Nephron progenitor cell (in vitro differentiated cells): ENCODE measurements around the gene TGM3.

Source experiments
- DNase-seq: peaks from one replicate; pipeline ENCODE4 v3.0.0; 2021
- H3K27ac Mint-ChIP-seq: 2 replicates; pipeline ENCODE4 v1.8.0; 2021; ENCODE audit warnings: mild to moderate bottlenecking, moderate library complexity, mixed read lengths
- H3K27me3 Mint-ChIP-seq: 2 replicates; pipeline ENCODE4 v1.8.0; 2021; ENCODE audit warnings: mild to moderate bottlenecking, low read depth, mixed read lengths; ENCODE audit not compliant: poor library complexity
- H3K36me3 Mint-ChIP-seq: 2 replicates; pipeline ENCODE4 v1.8.0; 2021; ENCODE audit warnings: low read depth, mixed read lengths
- H3K4me1 Mint-ChIP-seq: 2 replicates; pipeline ENCODE4 v1.8.0; 2021; ENCODE audit warnings: mixed read lengths
- H3K4me3 Mint-ChIP-seq: 2 replicates; pipeline ENCODE4 v1.8.0; 2021; ENCODE audit warnings: mild to moderate bottlenecking, moderate library complexity, mixed read lengths
- H3K9me3 Mint-ChIP-seq: 2 replicates; pipeline ENCODE4 v1.8.0; 2021; ENCODE audit warnings: mild to moderate bottlenecking, moderate library complexity, mixed read lengths
- CTCF ChIP-seq: fragments of 200-600 bp; sonication (generic); IDR thresholded peaks from 2 replicates; pipeline ENCODE4 v1.5.0; 2021; ENCODE audit warnings: antibody characterized with exemption

Gene TGM3

DNA sequence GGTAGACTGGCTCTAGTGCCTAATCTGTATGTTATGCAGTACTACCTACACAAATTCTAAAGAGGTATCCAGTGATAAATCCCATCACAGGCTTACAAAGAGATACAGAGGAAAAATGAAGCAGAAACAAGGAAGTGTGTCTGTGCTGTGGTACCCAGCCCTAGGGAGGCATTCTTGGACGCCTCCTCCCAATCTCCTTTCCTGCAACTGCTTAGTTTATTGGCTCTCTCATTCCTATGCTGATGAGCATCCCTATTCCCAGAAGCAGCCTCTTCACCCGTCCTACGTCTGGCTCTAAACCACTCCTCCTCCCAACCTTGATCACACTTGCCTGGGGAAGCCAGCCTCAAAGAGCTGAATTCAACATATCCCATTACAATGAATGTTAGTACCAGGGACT, 50.4 kb downstream of the TGM3 start:
- Mint-ChIP-seq H3K9me3 (no peaks in the 10 kb centered on the region), H3K4me3 (no peak overlapping the region), H3K4me1 (no peaks in the 10 kb centered on the region), H3K36me3 (no peaks in the 10 kb centered on the region), H3K27me3 (peaks cover 4% of the 10 kb centered on the region), H3K27ac (no peak overlapping the region)
- no peak for DNase-seq
- TF ChIP-seq CTCF = no peak

GRCh38 chr20:2348336-2348735, 52.5 kb downstream of the TGM3 start:
- peaks cover 4% of the 10 kb centered on the region for H3K9me3 Mint-ChIP-seq
- no peak overlapping the region for H3K4me3 Mint-ChIP-seq
- no peak for TF ChIP-seq CTCF
- peaks cover 4% of the 10 kb centered on the region for H3K4me1 Mint-ChIP-seq
- no peak overlapping the region for H3K27ac Mint-ChIP-seq
- no peak for DNase-seq
- H3K27me3 Mint-ChIP-seq = no peaks in the 10 kb centered on the region
- H3K36me3 Mint-ChIP-seq = no peaks in the 10 kb centered on the region

DNA sequence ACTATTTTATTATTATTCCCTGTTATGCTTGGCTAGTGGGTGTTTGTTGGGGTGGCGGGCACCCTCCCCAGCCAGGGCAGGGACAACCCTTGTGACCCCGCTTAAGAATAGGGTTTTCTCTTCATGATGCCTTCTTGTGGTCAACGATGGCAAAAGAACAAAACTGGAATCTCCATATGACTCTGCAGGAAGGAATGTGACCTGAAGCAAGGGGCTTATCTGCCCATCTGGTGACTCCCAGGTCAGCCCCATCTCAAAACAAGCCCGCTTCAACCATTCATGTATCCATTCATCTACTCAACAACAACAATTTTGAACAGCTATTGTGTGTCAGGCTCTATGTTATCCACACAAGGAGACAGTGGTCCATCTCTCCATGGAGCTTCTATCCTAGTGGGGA, 54.0 kb downstream of the TGM3 start:
- DNase-seq = no peak
- Mint-ChIP-seq H3K4me1 (peaks cover 5% of the 10 kb centered on the region), H3K27me3 (no peaks in the 10 kb centered on the region), H3K4me3 (no peak overlapping the region), H3K36me3 (no peaks in the 10 kb centered on the region), H3K9me3 (peaks cover 6% of the 10 kb centered on the region), H3K27ac (no peak overlapping the region)
- no peak for TF ChIP-seq CTCF

DNA sequence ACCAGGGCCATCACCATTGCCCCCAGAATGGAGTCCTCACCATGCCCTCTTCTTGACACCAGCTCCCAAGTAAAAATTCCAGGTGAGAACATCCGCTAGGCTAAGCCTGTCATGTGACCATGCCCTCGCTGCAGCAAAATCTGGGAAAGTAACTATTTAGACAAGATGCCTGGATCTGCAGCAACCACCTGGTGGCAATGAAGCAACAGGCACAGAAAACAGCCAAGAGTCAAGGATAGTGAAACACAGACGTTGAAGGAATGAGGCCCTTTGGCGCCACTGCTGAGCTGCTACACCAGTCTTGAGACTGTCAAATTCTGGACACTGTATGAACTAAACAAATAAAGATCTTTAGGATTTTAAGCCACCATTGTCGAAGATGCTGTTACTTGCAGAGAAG, 54.8 kb downstream of the TGM3 start:
- Mint-ChIP-seq H3K4me1 (peaks cover 5% of the 10 kb centered on the region), H3K27ac (no peak overlapping the region), H3K36me3 (no peaks in the 10 kb centered on the region), H3K9me3 (peaks cover 6% of the 10 kb centered on the region), H3K4me3 (no peak overlapping the region), H3K27me3 (peaks cover 4% of the 10 kb centered on the region)
- no peak for DNase-seq
- TF ChIP-seq CTCF = no peak

DNA sequence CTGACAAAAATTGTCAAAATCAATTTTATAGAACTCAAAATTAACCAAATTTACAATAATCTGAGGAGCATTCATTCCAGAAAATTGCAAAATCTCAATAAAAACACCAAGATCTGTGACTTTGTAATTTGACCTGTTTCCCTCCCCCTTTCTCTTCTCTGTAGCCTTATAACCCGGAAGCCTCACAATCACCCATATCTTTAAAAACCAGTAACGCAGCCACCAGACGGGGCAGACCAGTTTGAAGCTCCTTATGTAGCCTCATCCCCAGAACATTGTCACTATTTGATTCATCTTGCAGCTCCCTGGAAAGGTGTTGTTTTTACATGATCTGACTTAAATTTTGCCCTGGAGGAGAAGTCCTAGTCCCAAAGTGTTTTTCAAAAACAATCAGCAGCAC, 57.4 kb downstream of the TGM3 start:
- no peak for DNase-seq
- Mint-ChIP-seq H3K27ac (no peak overlapping the region), H3K4me1 (peaks cover 5% of the 10 kb centered on the region), H3K4me3 (no peak overlapping the region), H3K36me3 (no peaks in the 10 kb centered on the region), H3K9me3 (peaks cover 6% of the 10 kb centered on the region), H3K27me3 (peaks cover 8% of the 10 kb centered on the region)
- no peak for TF ChIP-seq CTCF

DNA sequence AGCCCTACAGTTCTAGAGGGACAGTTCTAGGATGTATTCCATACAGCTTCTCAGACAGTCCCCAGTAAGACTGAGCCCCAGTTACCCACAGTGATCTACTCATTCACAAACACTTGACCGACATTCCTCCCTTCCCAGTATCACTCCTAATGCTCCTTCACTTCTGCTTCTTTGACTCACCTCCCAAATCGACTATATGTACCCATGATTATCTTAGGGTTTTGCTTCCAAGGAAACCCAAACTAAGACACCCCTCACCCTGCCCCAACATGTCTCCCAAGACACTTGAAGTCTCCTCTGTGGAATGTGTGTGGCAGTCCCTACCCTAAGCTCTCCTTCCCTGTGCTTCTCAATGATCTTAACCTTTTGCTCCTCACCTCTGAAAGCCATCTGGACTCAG, 61.3 kb downstream of the TGM3 start:
- Mint-ChIP-seq H3K27me3 (peaks cover 10% of the 10 kb centered on the region), H3K27ac (no peak overlapping the region), H3K9me3 (peaks cover 35% of the 10 kb centered on the region), H3K36me3 (peaks cover 6% of the 10 kb centered on the region), H3K4me1 (peaks cover 5% of the 10 kb centered on the region), H3K4me3 (no peak overlapping the region)
- no peak for TF ChIP-seq CTCF
- no peak for DNase-seq
